MM.1S (cell line): Measurements from ENCODE around the gene KRTAP5-5.
"Not testable (repeated sequence)": the region's sequence is repeated elsewhere in the genome, so short reads cannot be mapped to it uniquely, and the experiment has no call there.

ENCODE experiments used
- DNase-seq: peaks from one replicate; pipeline ENCODE4 v3.0.0-alpha.2; 2015
- H2AFZ ChIP-seq: fragments of 300-600 bp; sonication (generic); 2 replicates; pipeline ENCODE4 v1.6.0; 2016; ENCODE audit warnings: antibody characterized with exemption, low read length
- H3F3A ChIP-seq: fragments of 300-600 bp; sonication (generic); 2 replicates; pipeline ENCODE4 v1.6.1; 2016; ENCODE audit warnings: mild to moderate bottlenecking, antibody characterized with exemption, low read length, moderate library complexity, mixed read lengths; ENCODE audit not compliant: insufficient read depth
- H3K27ac ChIP-seq: fragments of 300-600 bp; sonication (generic); 2 replicates; pipeline ENCODE4 v1.5.1; 2016; ENCODE audit warnings: mild to moderate bottlenecking, low read length
- H3K27me3 ChIP-seq: fragments of 300-600 bp; sonication (generic); replicated peaks from 2 replicates; pipeline ENCODE4 v1.6.0; 2016; ENCODE audit warnings: low read length; ENCODE audit not compliant: insufficient read depth
- H3K36me3 ChIP-seq: fragments of 300-600 bp; sonication (generic); replicated peaks from 2 replicates; pipeline ENCODE4 v1.6.1; 2016; ENCODE audit warnings: mild to moderate bottlenecking, low read length, mixed read lengths; ENCODE audit not compliant: insufficient read depth
- H3K4me1 ChIP-seq: fragments of 300-600 bp; sonication (generic); 2 replicates; pipeline ENCODE4 v1.6.1; 2016; ENCODE audit warnings: low read length, mixed read lengths
- H3K4me2 ChIP-seq: fragments of 300-600 bp; sonication (generic); 2 replicates; pipeline ENCODE4 v1.6.0; 2016; ENCODE audit warnings: low read depth, low read length
- H3K4me3 ChIP-seq: fragments of 300-600 bp; sonication (generic); 2 replicates; pipeline ENCODE4 v1.5.1; 2016; ENCODE audit warnings: low read length, mixed read lengths
- H3K79me2 ChIP-seq: fragments of 300-600 bp; sonication (generic); 2 replicates; pipeline ENCODE4 v1.6.1; 2016; ENCODE audit warnings: mixed run types, low read length, mixed read lengths
- H3K9ac ChIP-seq: fragments of 300-600 bp; sonication (generic); 2 replicates; pipeline ENCODE4 v1.6.1; 2016; ENCODE audit warnings: low read length, mixed read lengths
- H3K9me2 ChIP-seq: fragments of 300-600 bp; sonication (generic); replicated peaks from 2 replicates; pipeline ENCODE4 v1.6.1; 2016; ENCODE audit warnings: mild to moderate bottlenecking, low read length, mixed read lengths; ENCODE audit not compliant: insufficient read depth
- H3K9me3 ChIP-seq: fragments of 300-600 bp; sonication (generic); replicated peaks from 2 replicates; pipeline ENCODE4 v1.6.1; 2016; ENCODE audit warnings: mild to moderate bottlenecking, low read length, mixed read lengths; ENCODE audit not compliant: insufficient read depth
- H4K20me1 ChIP-seq: fragments of 300-600 bp; sonication (generic); 2 replicates; pipeline ENCODE4 v1.6.1; 2016; ENCODE audit warnings: mild to moderate bottlenecking, low read length, moderate library complexity, mixed read lengths; ENCODE audit not compliant: insufficient read depth
- EZH2 ChIP-seq: fragments of 300-600 bp; sonication (generic); optimal IDR thresholded peaks from 2 replicates; pipeline ENCODE3; 2017; ENCODE audit warnings: low read depth, mild to moderate bottlenecking, antibody characterized with exemption, low read length, mixed read lengths
- EZH2phosphoT487 ChIP-seq: fragments of 300-600 bp; sonication (generic); IDR thresholded peaks from 2 replicates; pipeline ENCODE4 v1.6.1; 2018; ENCODE audit warnings: antibody characterized with exemption, low read length
- TF ChIP-seq, protein P1 (sequence below): fragments of 300-600 bp; sonication (generic); IDR thresholded peaks from 2 replicates; pipeline ENCODE4 v1.5.1; 2016; ENCODE audit warnings: antibody characterized with exemption, low read length, mixed read lengths

The KRTAP5-5 gene

DNA sequence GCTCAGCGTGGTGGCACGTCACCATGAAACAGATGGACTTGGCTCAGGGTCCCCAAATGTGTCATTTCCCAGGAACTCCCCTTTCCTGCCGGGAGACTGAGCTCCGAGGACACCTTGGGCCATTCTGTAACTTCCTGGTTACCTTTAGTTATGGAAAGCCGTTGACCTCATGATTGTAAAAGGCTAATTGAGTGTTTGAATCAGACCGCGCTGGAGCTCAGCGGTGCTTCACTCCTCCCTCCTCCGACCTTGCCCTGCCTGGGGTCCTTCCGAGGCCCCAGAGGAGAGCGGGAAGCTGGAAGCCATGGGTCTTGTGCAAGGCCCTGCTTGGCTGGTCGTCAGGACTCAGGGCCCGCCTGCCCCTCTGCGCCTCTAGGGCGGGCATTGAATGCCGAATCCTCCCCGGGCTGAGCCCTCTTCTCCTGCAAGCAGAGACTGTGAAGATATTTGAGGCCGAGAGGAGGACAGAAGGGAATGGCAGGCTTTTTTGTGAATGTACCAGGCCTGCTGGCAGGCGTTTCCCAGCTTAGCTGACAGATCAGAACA is 32.9 kb upstream of the KRTAP5-5 start:
- H2AFZ ChIP-seq, H3K9me2 ChIP-seq, H3F3A ChIP-seq, DNase-seq, H3K36me3 ChIP-seq, H4K20me1 ChIP-seq, H3K4me3 ChIP-seq, H3K79me2 ChIP-seq, H3K9me3 ChIP-seq, H3K27ac ChIP-seq, H3K4me1 ChIP-seq, H3K4me2 ChIP-seq, H3K9ac ChIP-seq: not testable (repeated sequence)
- H3K27me3 ChIP-seq: peaks cover 98% of the 10 kb centered on the region

DNA sequence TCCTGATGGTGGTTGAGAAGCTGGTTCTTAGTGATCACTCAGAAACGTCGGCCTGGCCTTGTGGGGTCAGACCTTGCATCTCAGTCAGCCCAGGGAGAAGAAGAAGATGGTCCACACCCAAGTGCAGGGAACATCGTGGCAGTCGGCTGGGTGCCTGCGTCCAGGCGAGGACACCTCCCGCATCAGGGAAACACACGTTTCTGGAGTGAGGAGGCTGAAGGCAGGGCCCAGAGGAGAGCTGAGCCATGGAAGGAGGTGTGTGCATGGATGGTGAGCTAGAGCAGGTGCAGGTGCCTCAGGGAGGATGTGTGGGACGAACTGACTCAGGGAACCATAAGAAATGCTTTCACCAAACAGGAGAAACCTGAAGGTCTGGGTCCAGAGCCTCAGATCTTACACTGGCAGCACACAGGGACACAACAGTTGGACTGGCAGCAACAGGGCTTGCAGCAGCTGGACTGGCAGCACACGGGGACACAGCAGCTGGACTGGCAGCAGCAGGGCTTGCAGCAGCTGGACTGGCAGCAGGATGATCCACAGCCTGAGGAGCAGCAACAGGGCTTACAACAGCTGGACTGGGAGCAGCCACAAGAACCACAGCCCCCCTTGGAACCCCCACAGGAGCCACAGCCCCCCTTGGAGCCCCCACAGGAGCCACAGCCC is 32.1 kb upstream of the KRTAP5-5 start:
- Histone ChIP-seq H3K79me2 (no peaks in the 10 kb centered on the region), H3K27me3 (peaks cover 98% of the 10 kb centered on the region), H3K9me2 (no peaks in the 10 kb centered on the region), H3K36me3 (no peaks in the 10 kb centered on the region), H2AFZ (no peak overlapping the region), H3K4me1 (no peaks in the 10 kb centered on the region), H3K9ac (no peak overlapping the region), H4K20me1 (no peaks in the 10 kb centered on the region; the same call in 1 of the 2 replicates), H3K9me3 (no peaks in the 10 kb centered on the region), H3K27ac (no peak overlapping the region), H3F3A (no peaks in the 10 kb centered on the region), H3K4me3 (no peak overlapping the region), H3K4me2 (no peak overlapping the region)
- no peak for DNase-seq
- TF ChIP-seq EZH2 (no peak), EZH2phosphoT487 (no peak)
- TF ChIP-seq, protein P1, sequence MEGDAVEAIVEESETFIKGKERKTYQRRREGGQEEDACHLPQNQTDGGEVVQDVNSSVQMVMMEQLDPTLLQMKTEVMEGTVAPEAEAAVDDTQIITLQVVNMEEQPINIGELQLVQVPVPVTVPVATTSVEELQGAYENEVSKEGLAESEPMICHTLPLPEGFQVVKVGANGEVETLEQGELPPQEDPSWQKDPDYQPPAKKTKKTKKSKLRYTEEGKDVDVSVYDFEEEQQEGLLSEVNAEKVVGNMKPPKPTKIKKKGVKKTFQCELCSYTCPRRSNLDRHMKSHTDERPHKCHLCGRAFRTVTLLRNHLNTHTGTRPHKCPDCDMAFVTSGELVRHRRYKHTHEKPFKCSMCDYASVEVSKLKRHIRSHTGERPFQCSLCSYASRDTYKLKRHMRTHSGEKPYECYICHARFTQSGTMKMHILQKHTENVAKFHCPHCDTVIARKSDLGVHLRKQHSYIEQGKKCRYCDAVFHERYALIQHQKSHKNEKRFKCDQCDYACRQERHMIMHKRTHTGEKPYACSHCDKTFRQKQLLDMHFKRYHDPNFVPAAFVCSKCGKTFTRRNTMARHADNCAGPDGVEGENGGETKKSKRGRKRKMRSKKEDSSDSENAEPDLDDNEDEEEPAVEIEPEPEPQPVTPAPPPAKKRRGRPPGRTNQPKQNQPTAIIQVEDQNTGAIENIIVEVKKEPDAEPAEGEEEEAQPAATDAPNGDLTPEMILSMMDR: no peak

DNA sequence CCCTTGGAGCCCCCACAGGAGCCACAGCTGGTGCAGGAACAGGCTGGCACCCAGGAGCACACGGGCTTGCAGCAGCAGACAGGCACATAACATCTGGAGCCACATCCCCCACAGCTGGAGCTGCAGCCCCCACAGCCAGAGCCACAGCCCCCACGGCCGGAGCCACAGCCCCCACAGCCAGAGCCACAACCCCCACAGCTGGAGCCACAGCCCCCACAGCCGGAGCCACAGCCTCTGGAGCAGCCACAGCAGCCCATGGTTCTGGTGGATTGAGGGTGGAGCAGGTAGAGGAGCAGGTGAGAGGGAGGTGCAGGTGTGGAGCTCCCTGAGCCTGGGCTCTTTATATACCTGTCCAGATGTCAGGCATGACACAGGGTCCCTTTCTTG is 31.6 kb upstream of the KRTAP5-5 start, which contains the start of gene KRTAP5-2:
Gene KRTAP5-2, minus strand, starts transcription at position 301 of the 387 bp plus-strand sequence. Its CDS starts 44 bp downstream, at position 257.
- H3K9ac ChIP-seq: no peak within 1 kb of the TSS
- H3K4me1 ChIP-seq: no peaks in the 10 kb centered on the region
- no peak within 1 kb of the TSS for H3K4me2 ChIP-seq
- H4K20me1 ChIP-seq: peaks cover 2% of the 10 kb centered on the region; the same call in 1 of the 2 replicates
- H3F3A ChIP-seq: no peaks in the 10 kb centered on the region
- H3K4me3 ChIP-seq: no peak within 1 kb of the TSS
- TF ChIP-seq EZH2phosphoT487: no peak
- no peak for TF ChIP-seq EZH2
- TF ChIP-seq, protein P1: no peak
- H2AFZ ChIP-seq: no peak within 1 kb of the TSS
- H3K9me3 ChIP-seq: no peaks in the 10 kb centered on the region
- peaks cover 98% of the 10 kb centered on the region for H3K27me3 ChIP-seq
- H3K36me3 ChIP-seq: no peaks in the 10 kb centered on the region
- no peak within 1 kb of the TSS for H3K27ac ChIP-seq
- DNase-seq: no peak
- no peaks in the 10 kb centered on the region for H3K79me2 ChIP-seq
- H3K9me2 ChIP-seq: no peaks in the 10 kb centered on the region

DNA sequence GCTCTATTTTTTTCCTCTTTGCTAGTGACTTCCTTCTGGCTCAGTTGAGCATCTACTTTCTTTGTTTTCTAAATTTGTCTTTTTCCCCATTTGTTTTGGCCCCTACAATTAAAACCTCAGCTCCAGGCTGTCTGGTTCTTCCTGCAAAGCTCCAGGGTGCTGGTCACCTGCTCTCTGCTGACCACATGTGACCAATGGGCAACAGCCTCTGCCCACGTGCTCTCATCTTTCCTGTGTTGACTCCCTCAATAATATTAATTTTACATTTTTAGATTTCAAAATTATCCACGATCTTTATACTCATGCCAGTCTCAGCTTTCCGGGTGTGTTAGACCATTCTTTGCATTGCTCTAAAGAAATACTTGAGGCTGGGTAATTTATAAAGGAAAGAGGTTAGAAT is 31.2 kb upstream of the KRTAP5-5 start:
- peaks cover 98% of the 10 kb centered on the region for H3K27me3 ChIP-seq
- H4K20me1 ChIP-seq, H3K9ac ChIP-seq, H3K9me3 ChIP-seq, H3K36me3 ChIP-seq, H3F3A ChIP-seq, H3K27ac ChIP-seq, H3K4me2 ChIP-seq, DNase-seq, H3K4me1 ChIP-seq, H3K9me2 ChIP-seq, H3K4me3 ChIP-seq, H3K79me2 ChIP-seq, H2AFZ ChIP-seq: not testable (repeated sequence)
